OCI-LY1 (cell line): ENCODE results near the gene HID1.
A peak's percentile ranks its signal among the peaks of the same experiment; 100 is the strongest.

Source experiments
- H2AFZ ChIP-seq: fragments of 200-600 bp; sonication (generic), shearing (Covaris generic); 2 replicates; pipeline ENCODE4 v1.6.0; 2014; ENCODE audit warnings: antibody characterized with exemption, mild to moderate bottlenecking, low read length
- H3F3A ChIP-seq: fragments of 200-600 bp; sonication (generic), shearing (Covaris generic); 2 replicates; pipeline ENCODE4 v1.6.0; 2014; ENCODE audit warnings: mild to moderate bottlenecking, antibody characterized with exemption, low read length, moderate library complexity; ENCODE audit not compliant: insufficient read depth
- H3K27ac ChIP-seq: fragments of 200-600 bp; sonication (generic); 2 replicates; pipeline ENCODE4 v1.5.1; 2014; ENCODE audit warnings: low read length, mixed run types, mild to moderate bottlenecking, low read depth; ENCODE audit not compliant: poor library complexity, severe bottlenecking
- H3K27me3 ChIP-seq: fragments of 200-600 bp; sonication (generic); 2 replicates; pipeline ENCODE4 v1.6.0; 2014; ENCODE audit warnings: antibody characterized with exemption, mild to moderate bottlenecking, low read length, moderate library complexity; ENCODE audit not compliant: insufficient read depth
- H3K36me3 ChIP-seq: fragments of 200-600 bp; sonication (generic); 2 replicates; pipeline ENCODE4 v1.6.1; 2014; ENCODE audit warnings: mild to moderate bottlenecking, antibody characterized with exemption, low read length, moderate library complexity, mixed read lengths; ENCODE audit not compliant: insufficient read depth
- H3K4me1 ChIP-seq: fragments of 200-600 bp; sonication (generic); 2 replicates; pipeline ENCODE4 v1.5.1; 2014; ENCODE audit warnings: mild to moderate bottlenecking, low read length, moderate library complexity; ENCODE audit not compliant: insufficient read depth, severe bottlenecking
- H3K4me2 ChIP-seq: fragments of 200-600 bp; sonication (generic), shearing (Covaris generic); 2 replicates; pipeline ENCODE4 v1.6.1; 2014; ENCODE audit warnings: low read length
- H3K4me3 ChIP-seq: fragments of 200-600 bp; sonication (generic); 2 replicates; pipeline ENCODE4 v1.5.1; 2014; ENCODE audit warnings: low read length, low read depth, mild to moderate bottlenecking, mixed read lengths; ENCODE audit not compliant: poor library complexity, severe bottlenecking
- H3K79me2 ChIP-seq: fragments of 200-600 bp; shearing (Covaris generic); 2 replicates; pipeline ENCODE4 v1.6.1; 2016; ENCODE audit warnings: mixed run types, low read length, mixed read lengths; ENCODE audit not compliant: insufficient read depth
- H3K9ac ChIP-seq: fragments of 200-600 bp; sonication (generic), shearing (Covaris generic); 2 replicates; pipeline ENCODE4 v1.6.1; 2014; ENCODE audit warnings: mild to moderate bottlenecking, low read length, mixed read lengths
- H3K9me2 ChIP-seq: fragments of 200-600 bp; sonication (generic), shearing (Covaris generic); 2 replicates; pipeline ENCODE4 v1.6.1; 2014; ENCODE audit warnings: low read depth, mild to moderate bottlenecking, low read length, mixed read lengths
- H3K9me3 ChIP-seq: fragments of 200-600 bp; shearing (Covaris generic); 2 replicates; pipeline ENCODE4 v1.6.1; 2014; ENCODE audit warnings: low read length, mixed read lengths
- H4K20me1 ChIP-seq: fragments of 200-600 bp; sonication (generic), shearing (Covaris generic); 2 replicates; pipeline ENCODE4 v1.6.0; 2016; ENCODE audit warnings: mild to moderate bottlenecking, low read length; ENCODE audit not compliant: insufficient read depth
- EZH2 ChIP-seq: fragments of 200-600 bp; sonication (generic), shearing (Covaris generic); IDR thresholded peaks from 2 replicates; pipeline ENCODE4 v1.8.0; 2017; ENCODE audit warnings: borderline replicate concordance, mixed run types, mild to moderate bottlenecking, antibody characterized with exemption, low read length, moderate library complexity, mixed read lengths
- TF ChIP-seq, protein P1 (sequence below): fragments of 200-600 bp; sonication (generic), shearing (Covaris generic); IDR thresholded peaks from 2 replicates; pipeline ENCODE4 v1.5.1; 2017; ENCODE audit warnings: mild to moderate bottlenecking, antibody characterized with exemption, low read length, moderate library complexity, mixed read lengths

Gene HID1, protein sequence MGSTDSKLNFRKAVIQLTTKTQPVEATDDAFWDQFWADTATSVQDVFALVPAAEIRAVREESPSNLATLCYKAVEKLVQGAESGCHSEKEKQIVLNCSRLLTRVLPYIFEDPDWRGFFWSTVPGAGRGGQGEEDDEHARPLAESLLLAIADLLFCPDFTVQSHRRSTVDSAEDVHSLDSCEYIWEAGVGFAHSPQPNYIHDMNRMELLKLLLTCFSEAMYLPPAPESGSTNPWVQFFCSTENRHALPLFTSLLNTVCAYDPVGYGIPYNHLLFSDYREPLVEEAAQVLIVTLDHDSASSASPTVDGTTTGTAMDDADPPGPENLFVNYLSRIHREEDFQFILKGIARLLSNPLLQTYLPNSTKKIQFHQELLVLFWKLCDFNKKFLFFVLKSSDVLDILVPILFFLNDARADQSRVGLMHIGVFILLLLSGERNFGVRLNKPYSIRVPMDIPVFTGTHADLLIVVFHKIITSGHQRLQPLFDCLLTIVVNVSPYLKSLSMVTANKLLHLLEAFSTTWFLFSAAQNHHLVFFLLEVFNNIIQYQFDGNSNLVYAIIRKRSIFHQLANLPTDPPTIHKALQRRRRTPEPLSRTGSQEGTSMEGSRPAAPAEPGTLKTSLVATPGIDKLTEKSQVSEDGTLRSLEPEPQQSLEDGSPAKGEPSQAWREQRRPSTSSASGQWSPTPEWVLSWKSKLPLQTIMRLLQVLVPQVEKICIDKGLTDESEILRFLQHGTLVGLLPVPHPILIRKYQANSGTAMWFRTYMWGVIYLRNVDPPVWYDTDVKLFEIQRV

GRCh38 chr17:74972107-74972972, at the start of gene HID1:
Gene HID1, minus strand, starts transcription at chr17:74972759. Its CDS starts 103 bp downstream, at chr17:74972656.
- TF ChIP-seq, protein P1, sequence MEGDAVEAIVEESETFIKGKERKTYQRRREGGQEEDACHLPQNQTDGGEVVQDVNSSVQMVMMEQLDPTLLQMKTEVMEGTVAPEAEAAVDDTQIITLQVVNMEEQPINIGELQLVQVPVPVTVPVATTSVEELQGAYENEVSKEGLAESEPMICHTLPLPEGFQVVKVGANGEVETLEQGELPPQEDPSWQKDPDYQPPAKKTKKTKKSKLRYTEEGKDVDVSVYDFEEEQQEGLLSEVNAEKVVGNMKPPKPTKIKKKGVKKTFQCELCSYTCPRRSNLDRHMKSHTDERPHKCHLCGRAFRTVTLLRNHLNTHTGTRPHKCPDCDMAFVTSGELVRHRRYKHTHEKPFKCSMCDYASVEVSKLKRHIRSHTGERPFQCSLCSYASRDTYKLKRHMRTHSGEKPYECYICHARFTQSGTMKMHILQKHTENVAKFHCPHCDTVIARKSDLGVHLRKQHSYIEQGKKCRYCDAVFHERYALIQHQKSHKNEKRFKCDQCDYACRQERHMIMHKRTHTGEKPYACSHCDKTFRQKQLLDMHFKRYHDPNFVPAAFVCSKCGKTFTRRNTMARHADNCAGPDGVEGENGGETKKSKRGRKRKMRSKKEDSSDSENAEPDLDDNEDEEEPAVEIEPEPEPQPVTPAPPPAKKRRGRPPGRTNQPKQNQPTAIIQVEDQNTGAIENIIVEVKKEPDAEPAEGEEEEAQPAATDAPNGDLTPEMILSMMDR: no peak
- TF ChIP-seq EZH2: no peak
- H2AFZ ChIP-seq: no peak within 1 kb of the TSS
- H3K27ac ChIP-seq: no peak within 1 kb of the TSS
- no peaks in the 10 kb centered on the region for H3K27me3 ChIP-seq
- no peaks in the 10 kb centered on the region for H3K36me3 ChIP-seq
- no peaks in the 10 kb centered on the region for H3K9me3 ChIP-seq
- no peaks in the 10 kb centered on the region for H3F3A ChIP-seq
- no peaks in the 10 kb centered on the region for H4K20me1 ChIP-seq
- peak within 1 kb of the TSS; percentile 49 for H3K9ac ChIP-seq
- peak within 1 kb of the TSS; percentile 86 for H3K4me2 ChIP-seq
- no peaks in the 10 kb centered on the region for H3K79me2 ChIP-seq
- H3K4me1 ChIP-seq: peaks cover 6% of the 10 kb centered on the region
- peak within 1 kb of the TSS; percentile 67 for H3K4me3 ChIP-seq
- no peaks in the 10 kb centered on the region for H3K9me2 ChIP-seq

DNA sequence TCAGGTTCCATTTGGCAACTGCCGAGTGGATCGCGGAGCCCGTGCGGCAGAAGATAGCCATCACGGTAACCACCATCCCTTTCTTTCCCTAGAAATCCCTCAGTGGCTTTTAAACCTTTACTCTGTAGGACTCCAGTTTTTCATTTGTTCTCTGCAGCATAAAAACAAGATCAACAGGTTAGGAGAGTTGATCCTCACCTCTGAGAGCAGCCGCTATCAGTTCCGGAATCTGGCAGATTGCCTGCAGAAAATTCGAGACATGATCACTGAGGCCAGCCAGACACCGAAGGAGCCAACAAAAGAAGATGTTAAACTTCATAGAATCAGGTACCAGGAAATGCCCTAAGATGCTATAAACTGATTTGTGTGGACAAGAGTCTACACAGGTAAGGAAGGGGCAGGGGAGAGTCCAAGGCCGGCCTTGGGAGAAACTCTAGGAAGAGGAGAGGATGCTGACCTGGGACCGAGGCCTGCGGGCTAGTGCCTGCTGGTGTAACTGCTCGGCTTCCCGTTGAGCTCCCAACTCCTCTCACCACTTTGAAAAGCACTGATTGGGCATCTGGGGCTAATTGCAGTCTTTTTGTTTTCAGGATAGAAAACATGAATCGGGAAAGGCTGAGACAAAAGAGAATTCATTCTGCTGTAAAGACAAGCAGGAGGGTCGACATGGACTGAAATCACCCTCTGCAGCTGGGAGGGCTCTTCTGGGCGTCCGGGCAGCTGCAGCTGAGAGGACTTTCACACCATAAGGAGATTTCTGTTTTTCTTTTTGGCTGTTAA, 48.0 kb upstream of the HID1 start:
- Histone ChIP-seq H3K36me3 (peaks cover 51% of the 10 kb centered on the region), H3K27ac (no peak overlapping the region)

More for the DNA sequence above, 48.0 kb upstream of the HID1 start:
- H3K9me2 ChIP-seq: no peaks in the 10 kb centered on the region
- no peaks in the 10 kb centered on the region for H3K27me3 ChIP-seq
- no peaks in the 10 kb centered on the region for H3K9me3 ChIP-seq
- no peaks in the 10 kb centered on the region for H4K20me1 ChIP-seq
- TF ChIP-seq, protein P1: no peak
- no peak for TF ChIP-seq EZH2
- H3K4me3 ChIP-seq: no peak overlapping the region
- H3F3A ChIP-seq: no peaks in the 10 kb centered on the region
- H2AFZ ChIP-seq: no peak overlapping the region
- no peaks in the 10 kb centered on the region for H3K79me2 ChIP-seq
- H3K4me1 ChIP-seq: no peaks in the 10 kb centered on the region
- H3K9ac ChIP-seq: no peak overlapping the region
- no peak overlapping the region for H3K4me2 ChIP-seq
